Choroid plexus epithelial cell (primary cell): ENCODE data around the gene GCNT2.

Source experiments
- DNase-seq: peaks from one replicate; pipeline ENCODE4 v3.0.0-alpha.2; 2010; ENCODE audit warnings: low read depth
- H3K4me3 ChIP-seq: 2 replicates; pipeline ENCODE4 v1.5.1; 2011; ENCODE audit warnings: low read depth, mild to moderate bottlenecking, control low read depth, low read length, moderate library complexity
- CTCF ChIP-seq: conservative IDR thresholded peaks from 2 replicates; pipeline ENCODE4 v1.5.1; 2011; ENCODE audit warnings: low read depth, mild to moderate bottlenecking, control low read depth, inconsistent platforms, low read length, moderate library complexity

GCNT2 gene

GRCh38 chr6:10521104-10521808, at the start of gene GCNT2:
GCNT2 (plus strand) TSS chr6:10521351; CDS start chr6:10528912, 7,561 bp downstream.
- DNase-seq, result peak; percentile 75
- no peak for TF ChIP-seq CTCF
- H3K4me3 ChIP-seq, result peak within 1 kb of the TSS; percentile 28

- TF ChIP-seq CTCF, result no peak
- H3K4me3 ChIP-seq, result no peak overlapping the region
- no peak for DNase-seq
Observed at GRCh38 chr6:10472634-10473033, 48.5 kb upstream of the GCNT2 start.

DNA sequence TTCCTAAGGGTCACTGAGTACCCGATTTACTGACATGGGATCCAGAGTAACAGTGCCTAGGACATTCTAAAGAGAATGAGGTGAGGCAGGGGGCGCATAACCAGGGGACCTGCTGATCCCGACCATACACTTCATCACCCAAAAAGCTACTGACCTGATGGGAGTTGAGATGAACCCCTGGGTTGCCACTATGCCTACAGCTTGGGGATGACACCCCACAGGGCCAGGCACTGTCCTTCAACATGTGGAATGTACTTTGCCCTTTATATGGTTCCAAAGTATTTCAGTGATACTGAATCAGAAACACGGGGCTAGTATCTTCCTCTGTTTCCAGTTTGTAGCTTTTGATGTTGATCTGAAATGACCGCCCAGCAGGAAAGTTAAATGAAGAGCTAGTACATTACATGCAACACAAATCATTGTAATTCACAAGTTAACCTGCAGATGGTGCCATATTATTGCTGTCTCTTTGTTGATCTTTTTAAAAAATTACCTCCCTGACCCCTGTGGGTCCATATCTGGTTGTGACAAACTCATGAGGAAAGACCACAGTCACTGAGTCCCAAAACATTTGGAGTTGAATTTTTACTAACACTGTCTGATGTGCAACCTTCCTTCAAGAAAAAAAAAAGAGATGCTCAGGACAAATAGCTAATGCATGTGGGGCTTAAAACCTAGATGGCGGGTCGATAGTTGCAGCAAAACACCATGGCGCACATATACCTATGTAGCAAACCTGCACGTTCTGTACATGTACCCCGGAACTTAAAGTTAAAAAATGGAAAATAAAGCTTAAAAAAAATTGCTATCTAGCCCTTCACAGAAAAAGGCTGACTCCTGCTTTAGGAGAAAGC, 42.7 kb upstream of the GCNT2 start:
- no peak overlapping the region for H3K4me3 ChIP-seq
- DNase-seq, result peak; percentile 60
- peak; percentile 59 for TF ChIP-seq CTCF

DNA sequence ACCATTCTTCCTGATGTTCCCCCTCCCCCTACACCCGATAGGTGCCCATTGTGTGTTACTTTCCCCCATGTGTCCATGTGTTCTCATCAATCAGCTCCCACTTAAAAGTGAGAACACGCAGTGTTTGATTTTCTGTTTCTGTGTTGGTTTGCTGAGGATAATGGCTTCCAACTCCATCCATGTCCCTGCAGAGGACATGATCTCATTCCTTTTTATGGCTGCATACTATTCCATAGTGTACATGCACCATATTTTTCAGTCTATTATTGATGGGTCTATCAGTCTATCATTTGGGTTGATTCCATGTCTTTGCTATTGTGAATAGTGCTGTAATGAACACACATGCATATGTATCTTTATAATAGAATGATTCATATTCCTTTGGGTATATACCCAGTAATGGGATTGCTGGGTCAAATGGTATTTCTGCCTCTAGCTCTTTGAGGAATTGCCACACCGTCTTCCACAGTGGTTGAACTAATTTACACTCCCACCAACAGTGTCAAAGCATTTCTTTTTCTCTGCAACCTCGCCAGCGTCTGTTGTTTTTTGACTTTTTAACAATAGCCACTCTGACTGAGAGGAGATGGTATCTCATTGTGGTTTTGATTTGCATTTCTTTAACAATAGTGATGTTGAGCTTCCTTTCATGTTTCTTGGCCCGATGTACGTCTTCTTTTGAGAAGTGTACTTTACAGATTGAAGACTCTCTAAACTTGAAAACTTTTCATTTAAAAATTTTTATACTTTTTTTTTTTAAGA, 41.0 kb upstream of the GCNT2 start:
- no peak for TF ChIP-seq CTCF
- no peak for DNase-seq

GRCh38 chr6:10481101-10481500, 40.0 kb upstream of the GCNT2 start:
- DNase-seq, result no peak

More for the DNA sequence above, 41.0 kb upstream of the GCNT2 start:
- H3K4me3 ChIP-seq, result no peak overlapping the region

More at GRCh38 chr6:10481101-10481500, 40.0 kb upstream of the GCNT2 start:
- no peak overlapping the region for H3K4me3 ChIP-seq
- no peak for TF ChIP-seq CTCF
